Fibroblast of lung (primary cell): ENCODE measurements around the gene THAP8.

ENCODE experiments used
- EZH2 ChIP-seq: IDR thresholded peaks from 2 replicates; pipeline ENCODE4 v1.5.1; 2012; ENCODE audit warnings: low read length, control low read depth, mild to moderate bottlenecking; ENCODE audit errors: missing control alignments
- TF ChIP-seq, protein P1 (sequence below), 2 donors: IDR thresholded peaks in 1 of 2; conservative IDR thresholded peaks in 1 of 2; 1 replicate in 1 of 2; 2 replicates in 1 of 2; pipeline ENCODE4 v1.5.1; 2011 to 2012; ENCODE audit warnings: low read length in 2 of 2, control low read depth in 1 of 2, inconsistent platforms in 1 of 2, low read depth in 1 of 2, mild to moderate bottlenecking in 1 of 2

DNA sequence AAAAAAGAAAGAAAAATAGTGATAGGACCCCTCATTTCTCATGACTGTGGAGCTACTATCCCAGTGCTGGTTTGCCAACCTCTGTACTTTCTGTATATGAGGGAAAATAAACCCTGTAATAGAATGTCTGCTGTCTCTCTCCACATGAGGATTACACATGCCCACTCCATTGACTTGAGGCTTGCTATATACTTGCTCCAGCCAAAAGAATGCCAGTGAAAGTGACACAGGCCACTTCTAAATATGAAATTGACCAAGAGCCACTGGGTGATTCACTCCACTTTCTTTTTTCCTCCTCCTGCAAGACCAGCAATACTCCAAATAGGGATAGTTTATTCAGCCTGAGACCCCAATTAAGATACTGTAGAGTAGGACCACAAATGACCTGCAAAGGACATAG lies 6.2 kb downstream of the THAP8 start:
- TF ChIP-seq, protein P1, sequence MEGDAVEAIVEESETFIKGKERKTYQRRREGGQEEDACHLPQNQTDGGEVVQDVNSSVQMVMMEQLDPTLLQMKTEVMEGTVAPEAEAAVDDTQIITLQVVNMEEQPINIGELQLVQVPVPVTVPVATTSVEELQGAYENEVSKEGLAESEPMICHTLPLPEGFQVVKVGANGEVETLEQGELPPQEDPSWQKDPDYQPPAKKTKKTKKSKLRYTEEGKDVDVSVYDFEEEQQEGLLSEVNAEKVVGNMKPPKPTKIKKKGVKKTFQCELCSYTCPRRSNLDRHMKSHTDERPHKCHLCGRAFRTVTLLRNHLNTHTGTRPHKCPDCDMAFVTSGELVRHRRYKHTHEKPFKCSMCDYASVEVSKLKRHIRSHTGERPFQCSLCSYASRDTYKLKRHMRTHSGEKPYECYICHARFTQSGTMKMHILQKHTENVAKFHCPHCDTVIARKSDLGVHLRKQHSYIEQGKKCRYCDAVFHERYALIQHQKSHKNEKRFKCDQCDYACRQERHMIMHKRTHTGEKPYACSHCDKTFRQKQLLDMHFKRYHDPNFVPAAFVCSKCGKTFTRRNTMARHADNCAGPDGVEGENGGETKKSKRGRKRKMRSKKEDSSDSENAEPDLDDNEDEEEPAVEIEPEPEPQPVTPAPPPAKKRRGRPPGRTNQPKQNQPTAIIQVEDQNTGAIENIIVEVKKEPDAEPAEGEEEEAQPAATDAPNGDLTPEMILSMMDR (conservative IDR thresholded peaks at IDR 0.05 in 1 of 2, IDR thresholded peaks at IDR 0.05 in 1 of 2; ENCODE audit: low read depth in 1 of 2, low read length in 2 of 2): no peak
- TF ChIP-seq EZH2: no peak
